ENCODE measurements around the gene SAMM50.

Gene SAMM50

DNA sequence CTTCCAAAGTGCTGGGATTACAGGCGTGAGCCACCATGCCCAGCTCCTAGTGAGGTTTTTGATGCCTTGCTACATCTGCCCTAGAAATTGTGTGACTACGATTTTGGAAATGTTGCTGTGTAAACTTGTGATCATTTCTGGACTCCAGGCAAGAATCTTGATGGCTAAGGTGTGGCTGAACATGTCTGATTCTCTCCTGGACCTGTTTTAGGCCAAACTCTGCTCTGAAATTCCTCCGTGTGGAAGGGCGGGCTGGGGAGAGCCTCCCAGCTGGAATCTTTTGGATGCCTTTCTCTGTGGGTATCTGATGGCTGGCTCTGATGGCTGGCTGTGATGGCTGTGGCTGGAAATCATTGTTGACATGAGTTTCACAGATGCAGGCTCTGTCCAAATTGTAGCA, 23.5 kb upstream of the SAMM50 start:
- no peak for TF ChIP-seq PPARA (CRISPR knock-in tag; IDR thresholded peaks at IDR 0.05; ENCODE audit: borderline replicate concordance)
- TF ChIP-seq, protein P1, sequence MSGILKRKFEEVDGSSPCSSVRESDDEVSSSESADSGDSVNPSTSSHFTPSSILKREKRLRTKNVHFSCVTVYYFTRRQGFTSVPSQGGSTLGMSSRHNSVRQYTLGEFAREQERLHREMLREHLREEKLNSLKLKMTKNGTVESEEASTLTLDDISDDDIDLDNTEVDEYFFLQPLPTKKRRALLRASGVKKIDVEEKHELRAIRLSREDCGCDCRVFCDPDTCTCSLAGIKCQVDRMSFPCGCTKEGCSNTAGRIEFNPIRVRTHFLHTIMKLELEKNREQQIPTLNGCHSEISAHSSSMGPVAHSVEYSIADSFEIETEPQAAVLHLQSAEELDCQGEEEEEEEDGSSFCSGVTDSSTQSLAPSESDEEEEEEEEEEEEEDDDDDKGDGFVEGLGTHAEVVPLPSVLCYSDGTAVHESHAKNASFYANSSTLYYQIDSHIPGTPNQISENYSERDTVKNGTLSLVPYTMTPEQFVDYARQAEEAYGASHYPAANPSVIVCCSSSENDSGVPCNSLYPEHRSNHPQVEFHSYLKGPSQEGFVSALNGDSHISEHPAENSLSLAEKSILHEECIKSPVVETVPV (CRISPR knock-in tag; IDR thresholded peaks at IDR 0.05), result no peak
- TF ChIP-seq ZNF8 (CRISPR knock-in tag; IDR thresholded peaks at IDR 0.05), result no peak
- TF ChIP-seq, protein P2, sequence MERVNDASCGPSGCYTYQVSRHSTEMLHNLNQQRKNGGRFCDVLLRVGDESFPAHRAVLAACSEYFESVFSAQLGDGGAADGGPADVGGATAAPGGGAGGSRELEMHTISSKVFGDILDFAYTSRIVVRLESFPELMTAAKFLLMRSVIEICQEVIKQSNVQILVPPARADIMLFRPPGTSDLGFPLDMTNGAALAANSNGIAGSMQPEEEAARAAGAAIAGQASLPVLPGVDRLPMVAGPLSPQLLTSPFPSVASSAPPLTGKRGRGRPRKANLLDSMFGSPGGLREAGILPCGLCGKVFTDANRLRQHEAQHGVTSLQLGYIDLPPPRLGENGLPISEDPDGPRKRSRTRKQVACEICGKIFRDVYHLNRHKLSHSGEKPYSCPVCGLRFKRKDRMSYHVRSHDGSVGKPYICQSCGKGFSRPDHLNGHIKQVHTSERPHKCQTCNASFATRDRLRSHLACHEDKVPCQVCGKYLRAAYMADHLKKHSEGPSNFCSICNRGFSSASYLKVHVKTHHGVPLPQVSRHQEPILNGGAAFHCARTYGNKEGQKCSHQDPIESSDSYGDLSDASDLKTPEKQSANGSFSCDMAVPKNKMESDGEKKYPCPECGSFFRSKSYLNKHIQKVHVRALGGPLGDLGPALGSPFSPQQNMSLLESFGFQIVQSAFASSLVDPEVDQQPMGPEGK (CRISPR knock-in tag; IDR thresholded peaks at IDR 0.05; ENCODE audit: borderline replicate concordance), result no peak
- no peak for TF ChIP-seq ZC3H10 (CRISPR knock-in tag; IDR thresholded peaks at IDR 0.05)
- TF ChIP-seq TOX (CRISPR knock-in tag; IDR thresholded peaks at IDR 0.05; ENCODE audit: borderline replicate concordance), result no peak
- TF ChIP-seq, protein P3, sequence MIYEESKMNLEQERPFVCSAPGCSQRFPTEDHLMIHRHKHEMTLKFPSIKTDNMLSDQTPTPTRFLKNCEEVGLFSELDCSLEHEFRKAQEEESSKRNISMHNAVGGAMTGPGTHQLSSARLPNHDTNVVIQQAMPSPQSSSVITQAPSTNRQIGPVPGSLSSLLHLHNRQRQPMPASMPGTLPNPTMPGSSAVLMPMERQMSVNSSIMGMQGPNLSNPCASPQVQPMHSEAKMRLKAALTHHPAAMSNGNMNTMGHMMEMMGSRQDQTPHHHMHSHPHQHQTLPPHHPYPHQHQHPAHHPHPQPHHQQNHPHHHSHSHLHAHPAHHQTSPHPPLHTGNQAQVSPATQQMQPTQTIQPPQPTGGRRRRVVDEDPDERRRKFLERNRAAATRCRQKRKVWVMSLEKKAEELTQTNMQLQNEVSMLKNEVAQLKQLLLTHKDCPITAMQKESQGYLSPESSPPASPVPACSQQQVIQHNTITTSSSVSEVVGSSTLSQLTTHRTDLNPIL (CRISPR knock-in tag; IDR thresholded peaks at IDR 0.05; ENCODE audit: low read depth), result no peak
- no peak for TF ChIP-seq RARB (CRISPR knock-in tag; IDR thresholded peaks at IDR 0.05)
- TF ChIP-seq CSDC2 (CRISPR knock-in tag; IDR thresholded peaks at IDR 0.05), result no peak
- TF ChIP-seq, protein P4, sequence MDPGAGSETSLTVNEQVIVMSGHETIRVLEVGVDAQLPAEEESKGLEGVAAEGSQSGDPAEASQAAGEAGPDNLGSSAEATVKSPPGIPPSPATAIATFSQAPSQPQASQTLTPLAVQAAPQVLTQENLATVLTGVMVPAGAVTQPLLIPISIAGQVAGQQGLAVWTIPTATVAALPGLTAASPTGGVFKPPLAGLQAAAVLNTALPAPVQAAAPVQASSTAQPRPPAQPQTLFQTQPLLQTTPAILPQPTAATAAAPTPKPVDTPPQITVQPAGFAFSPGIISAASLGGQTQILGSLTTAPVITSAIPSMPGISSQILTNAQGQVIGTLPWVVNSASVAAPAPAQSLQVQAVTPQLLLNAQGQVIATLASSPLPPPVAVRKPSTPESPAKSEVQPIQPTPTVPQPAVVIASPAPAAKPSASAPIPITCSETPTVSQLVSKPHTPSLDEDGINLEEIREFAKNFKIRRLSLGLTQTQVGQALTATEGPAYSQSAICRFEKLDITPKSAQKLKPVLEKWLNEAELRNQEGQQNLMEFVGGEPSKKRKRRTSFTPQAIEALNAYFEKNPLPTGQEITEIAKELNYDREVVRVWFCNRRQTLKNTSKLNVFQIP (CRISPR knock-in tag; IDR thresholded peaks at IDR 0.05; ENCODE audit: borderline replicate concordance, low read depth), result no peak
- TF ChIP-seq ZFP3 (CRISPR knock-in tag; IDR thresholded peaks at IDR 0.05), result no peak
- TF ChIP-seq ZNF70 (CRISPR knock-in tag; IDR thresholded peaks at IDR 0.05), result no peak
- TF ChIP-seq, protein P5, sequence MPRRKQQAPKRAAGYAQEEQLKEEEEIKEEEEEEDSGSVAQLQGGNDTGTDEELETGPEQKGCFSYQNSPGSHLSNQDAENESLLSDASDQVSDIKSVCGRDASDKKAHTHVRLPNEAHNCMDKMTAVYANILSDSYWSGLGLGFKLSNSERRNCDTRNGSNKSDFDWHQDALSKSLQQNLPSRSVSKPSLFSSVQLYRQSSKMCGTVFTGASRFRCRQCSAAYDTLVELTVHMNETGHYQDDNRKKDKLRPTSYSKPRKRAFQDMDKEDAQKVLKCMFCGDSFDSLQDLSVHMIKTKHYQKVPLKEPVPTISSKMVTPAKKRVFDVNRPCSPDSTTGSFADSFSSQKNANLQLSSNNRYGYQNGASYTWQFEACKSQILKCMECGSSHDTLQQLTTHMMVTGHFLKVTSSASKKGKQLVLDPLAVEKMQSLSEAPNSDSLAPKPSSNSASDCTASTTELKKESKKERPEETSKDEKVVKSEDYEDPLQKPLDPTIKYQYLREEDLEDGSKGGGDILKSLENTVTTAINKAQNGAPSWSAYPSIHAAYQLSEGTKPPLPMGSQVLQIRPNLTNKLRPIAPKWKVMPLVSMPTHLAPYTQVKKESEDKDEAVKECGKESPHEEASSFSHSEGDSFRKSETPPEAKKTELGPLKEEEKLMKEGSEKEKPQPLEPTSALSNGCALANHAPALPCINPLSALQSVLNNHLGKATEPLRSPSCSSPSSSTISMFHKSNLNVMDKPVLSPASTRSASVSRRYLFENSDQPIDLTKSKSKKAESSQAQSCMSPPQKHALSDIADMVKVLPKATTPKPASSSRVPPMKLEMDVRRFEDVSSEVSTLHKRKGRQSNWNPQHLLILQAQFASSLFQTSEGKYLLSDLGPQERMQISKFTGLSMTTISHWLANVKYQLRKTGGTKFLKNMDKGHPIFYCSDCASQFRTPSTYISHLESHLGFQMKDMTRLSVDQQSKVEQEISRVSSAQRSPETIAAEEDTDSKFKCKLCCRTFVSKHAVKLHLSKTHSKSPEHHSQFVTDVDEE (CRISPR knock-in tag; IDR thresholded peaks at IDR 0.05), result no peak
- no peak for TF ChIP-seq TCF4 (CRISPR knock-in tag; IDR thresholded peaks at IDR 0.05; ENCODE audit: borderline replicate concordance)
- TF ChIP-seq SNAI2 (CRISPR knock-in tag; IDR thresholded peaks at IDR 0.05), result no peak
- no peak for TF ChIP-seq BACH2 (CRISPR knock-in tag; IDR thresholded peaks at IDR 0.05; ENCODE audit: borderline replicate concordance)
- no peak for TF ChIP-seq ESRRG (CRISPR knock-in tag; IDR thresholded peaks at IDR 0.05)
- no peak for TF ChIP-seq ARNTL (CRISPR knock-in tag; IDR thresholded peaks at IDR 0.05; ENCODE audit: borderline replicate concordance, low read depth)
- no peak for TF ChIP-seq ZNF565 (CRISPR knock-in tag; conservative IDR thresholded peaks at IDR 0.05; ENCODE audit: low read depth)
- peak; percentile 35; the same call in 2 of the 3 replicates for ATAC-seq

DNA sequence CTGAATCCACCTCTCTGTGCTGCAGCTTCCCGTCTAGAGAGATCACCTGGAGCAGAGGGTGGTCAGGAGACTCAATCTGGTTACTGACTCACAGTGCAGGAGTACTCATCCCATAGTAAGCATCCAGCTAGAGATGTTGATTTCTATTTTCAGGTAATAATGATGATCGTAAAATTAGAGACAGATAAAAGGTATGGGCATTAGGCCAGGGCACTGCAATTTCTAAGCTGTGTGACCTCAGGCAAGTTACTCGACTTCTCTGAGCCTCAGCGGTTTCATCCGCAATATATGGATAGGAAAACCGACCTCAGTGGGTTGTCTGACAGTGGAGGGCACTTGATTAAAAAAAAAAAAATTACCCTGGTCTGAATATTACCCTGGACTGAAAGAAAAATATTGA, 13.8 kb upstream of the SAMM50 start:
- no peak for TF ChIP-seq ZFP3 (CRISPR knock-in tag; IDR thresholded peaks at IDR 0.05)
- TF ChIP-seq, protein P5 (CRISPR knock-in tag; IDR thresholded peaks at IDR 0.05), result no peak
- no peak for TF ChIP-seq PPARA (CRISPR knock-in tag; IDR thresholded peaks at IDR 0.05; ENCODE audit: borderline replicate concordance)
- no peak for TF ChIP-seq ZNF70 (CRISPR knock-in tag; IDR thresholded peaks at IDR 0.05)
- TF ChIP-seq, protein P3 (CRISPR knock-in tag; IDR thresholded peaks at IDR 0.05; ENCODE audit: low read depth), result no peak
- no peak for TF ChIP-seq ZNF565 (CRISPR knock-in tag; conservative IDR thresholded peaks at IDR 0.05; ENCODE audit: low read depth)
- TF ChIP-seq RARB (CRISPR knock-in tag; IDR thresholded peaks at IDR 0.05), result no peak
- TF ChIP-seq ARNTL (CRISPR knock-in tag; IDR thresholded peaks at IDR 0.05; ENCODE audit: borderline replicate concordance, low read depth), result no peak
- TF ChIP-seq TOX (CRISPR knock-in tag; IDR thresholded peaks at IDR 0.05; ENCODE audit: borderline replicate concordance), result no peak
- no peak for TF ChIP-seq ZC3H10 (CRISPR knock-in tag; IDR thresholded peaks at IDR 0.05)
- TF ChIP-seq ZNF8 (CRISPR knock-in tag; IDR thresholded peaks at IDR 0.05), result no peak
- no peak for TF ChIP-seq OSR1 (CRISPR knock-in tag; IDR thresholded peaks at IDR 0.05)
- no peak for ATAC-seq

Measured in SK-N-SH treated with all-trans-retinoic acid at 6 μM for 48 hours (cell line).